Measurements from ENCODE around the gene PDE1A. TPM values are rescaled to one million over a fixed set of nuclear protein-coding genes. Genes with fewer than 3 reads are reported as not detected.

Gene PDE1A
- total RNA-seq, 1 experiment from 2014 or later: not detected

DNA sequence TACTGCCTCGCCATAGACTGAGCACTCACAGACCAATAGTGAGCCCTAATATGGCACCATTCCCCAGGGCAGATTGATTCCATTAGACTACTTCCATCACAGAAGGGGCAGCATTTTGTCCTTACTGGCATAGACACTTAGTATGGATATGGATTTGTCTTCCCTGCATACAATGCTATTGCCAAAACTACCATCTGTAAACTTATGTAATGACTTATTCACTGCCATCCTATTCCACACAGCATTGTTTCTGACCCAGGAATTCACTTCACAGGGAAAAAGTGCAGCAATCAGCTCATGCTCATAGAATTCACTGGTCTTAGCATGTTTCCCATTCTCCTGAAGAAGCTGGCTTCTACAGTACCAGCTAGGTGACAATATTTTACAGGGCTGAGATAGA is 262.1 kb downstream of the PDE1A start:
- no TSS peak for BruUV-seq (replicated peaks)
- Histone ChIP-seq H3K4me3 (ENCODE audit: low read depth, low read length) (no peak overlapping the region), H3K36me3 (ENCODE audit: control insufficient read depth, insufficient read depth, low read length) (no peaks in the 10 kb centered on the region), H3K9me3 (no peaks in the 10 kb centered on the region), H3K27me3 (replicated peaks; ENCODE audit: control insufficient read depth, insufficient read depth, low read length) (no peaks in the 10 kb centered on the region), H3K4me1 (no peaks in the 10 kb centered on the region)
- ChIA-PET POLR2A (no interaction called here), CTCF (no interaction called here)
- DNase-seq: no peak
- Mint-ChIP-seq H3K27me3 (ENCODE audit: insufficient read depth, unreplicated experiment) (no peaks in the 10 kb centered on the region), H3K4me1 (ENCODE audit: low read depth, unreplicated experiment) (no peaks in the 10 kb centered on the region), H3K36me3 (ENCODE audit: insufficient read depth, unreplicated experiment) (no peaks in the 10 kb centered on the region), H3K9me3 (ENCODE audit: unreplicated experiment) (no peaks in the 10 kb centered on the region), H3K27ac (ENCODE audit: unreplicated experiment) (no peak overlapping the region), H3K4me3 (ENCODE audit: unreplicated experiment) (no peak overlapping the region)
- intact Hi-C loops (cut with micrococcal nuclease; ENCODE audit: unreplicated experiment): no loop called here
- TF ChIP-seq, protein P1, sequence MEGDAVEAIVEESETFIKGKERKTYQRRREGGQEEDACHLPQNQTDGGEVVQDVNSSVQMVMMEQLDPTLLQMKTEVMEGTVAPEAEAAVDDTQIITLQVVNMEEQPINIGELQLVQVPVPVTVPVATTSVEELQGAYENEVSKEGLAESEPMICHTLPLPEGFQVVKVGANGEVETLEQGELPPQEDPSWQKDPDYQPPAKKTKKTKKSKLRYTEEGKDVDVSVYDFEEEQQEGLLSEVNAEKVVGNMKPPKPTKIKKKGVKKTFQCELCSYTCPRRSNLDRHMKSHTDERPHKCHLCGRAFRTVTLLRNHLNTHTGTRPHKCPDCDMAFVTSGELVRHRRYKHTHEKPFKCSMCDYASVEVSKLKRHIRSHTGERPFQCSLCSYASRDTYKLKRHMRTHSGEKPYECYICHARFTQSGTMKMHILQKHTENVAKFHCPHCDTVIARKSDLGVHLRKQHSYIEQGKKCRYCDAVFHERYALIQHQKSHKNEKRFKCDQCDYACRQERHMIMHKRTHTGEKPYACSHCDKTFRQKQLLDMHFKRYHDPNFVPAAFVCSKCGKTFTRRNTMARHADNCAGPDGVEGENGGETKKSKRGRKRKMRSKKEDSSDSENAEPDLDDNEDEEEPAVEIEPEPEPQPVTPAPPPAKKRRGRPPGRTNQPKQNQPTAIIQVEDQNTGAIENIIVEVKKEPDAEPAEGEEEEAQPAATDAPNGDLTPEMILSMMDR (IDR thresholded peaks at IDR 0.05; ENCODE audit: insufficient read depth in 1 of 2, low read depth in 1 of 2, low read length in 1 of 2, severe bottlenecking in 1 of 2, unreplicated experiment in 1 of 2): no peak

DNA sequence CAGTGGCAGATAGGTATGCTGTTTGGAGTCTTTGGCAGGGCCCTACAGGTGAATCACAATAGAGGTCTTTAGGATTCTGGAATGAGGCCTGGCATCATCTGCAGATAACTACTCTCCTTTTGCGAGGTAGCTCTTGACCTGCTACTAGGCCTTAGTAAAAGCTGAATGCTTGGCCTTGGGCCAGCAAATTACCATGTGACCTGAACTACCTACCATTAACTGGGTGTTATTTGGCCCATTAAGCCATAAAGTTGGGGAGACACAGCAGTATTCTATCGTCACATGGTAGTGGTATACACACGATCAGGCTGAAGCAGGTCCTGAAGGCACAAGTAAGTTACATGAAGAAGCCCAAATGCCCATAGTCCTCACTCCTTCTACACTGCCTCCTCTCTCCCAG is 263.0 kb downstream of the PDE1A start:
- DNase-seq: no peak
- TF ChIP-seq, protein P1 (IDR thresholded peaks at IDR 0.05; ENCODE audit: insufficient read depth in 1 of 2, low read depth in 1 of 2, low read length in 1 of 2, severe bottlenecking in 1 of 2, unreplicated experiment in 1 of 2): no peak

DNA sequence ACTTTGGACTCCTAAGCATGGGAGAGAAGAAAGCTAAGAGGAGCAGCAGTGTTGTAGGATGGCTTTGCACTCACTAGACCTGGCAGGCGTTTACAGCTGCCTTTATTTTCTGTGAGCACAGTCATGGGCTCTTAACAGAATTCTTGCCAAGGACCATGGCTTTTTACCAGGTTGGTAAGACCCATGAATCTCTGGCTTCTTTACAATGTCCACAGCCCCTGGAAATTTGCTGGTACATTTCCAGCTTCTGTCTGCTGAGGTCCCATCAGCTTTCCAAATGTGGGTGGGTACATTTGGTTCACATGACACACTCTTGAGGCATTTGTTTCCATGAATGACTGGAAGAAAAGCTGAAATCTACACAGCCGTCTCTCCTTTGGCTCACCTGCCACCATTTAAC is 278.5 kb downstream of the PDE1A start:
- CTCF ChIA-PET: no interaction called here
- Mint-ChIP-seq H3K4me3 (ENCODE audit: unreplicated experiment) (no peak overlapping the region), H3K27ac (ENCODE audit: unreplicated experiment) (no peak overlapping the region), H3K4me1 (ENCODE audit: low read depth, unreplicated experiment) (peaks cover 6% of the 10 kb centered on the region), H3K36me3 (ENCODE audit: insufficient read depth, unreplicated experiment) (no peaks in the 10 kb centered on the region), H3K27me3 (ENCODE audit: insufficient read depth, unreplicated experiment) (no peaks in the 10 kb centered on the region), H3K9me3 (ENCODE audit: unreplicated experiment) (no peaks in the 10 kb centered on the region)
- TF ChIP-seq, protein P1 (IDR thresholded peaks at IDR 0.05; ENCODE audit: insufficient read depth in 1 of 2, low read depth in 1 of 2, low read length in 1 of 2, severe bottlenecking in 1 of 2, unreplicated experiment in 1 of 2): no peak
- intact Hi-C loops (cut with micrococcal nuclease; ENCODE audit: unreplicated experiment): no loop called here
- no TSS peak for BruUV-seq (replicated peaks)
- Histone ChIP-seq H3K4me3 (ENCODE audit: low read depth, low read length) (no peak overlapping the region), H3K9me3 (no peaks in the 10 kb centered on the region), H3K4me1 (peaks cover 15% of the 10 kb centered on the region), H3K27me3 (replicated peaks; ENCODE audit: control insufficient read depth, insufficient read depth, low read length) (no peaks in the 10 kb centered on the region), H3K36me3 (ENCODE audit: control insufficient read depth, insufficient read depth, low read length) (no peaks in the 10 kb centered on the region)
- no peak for DNase-seq
- POLR2A ChIA-PET: no interaction called here

More for the DNA sequence above, 263.0 kb downstream of the PDE1A start:
- H3K27ac Mint-ChIP-seq (ENCODE audit: unreplicated experiment): no peak overlapping the region
- no peaks in the 10 kb centered on the region for H3K27me3 ChIP-seq (replicated peaks; ENCODE audit: control insufficient read depth, insufficient read depth, low read length)
- H3K4me3 Mint-ChIP-seq (ENCODE audit: unreplicated experiment): no peak overlapping the region
- H3K9me3 ChIP-seq: no peaks in the 10 kb centered on the region
- intact Hi-C loops (cut with micrococcal nuclease; ENCODE audit: unreplicated experiment): no loop called here
- no peaks in the 10 kb centered on the region for H3K27me3 Mint-ChIP-seq (ENCODE audit: insufficient read depth, unreplicated experiment)
- no peaks in the 10 kb centered on the region for H3K4me1 Mint-ChIP-seq (ENCODE audit: low read depth, unreplicated experiment)
- ChIA-PET POLR2A (no interaction called here), CTCF (no interaction called here)
- no peaks in the 10 kb centered on the region for H3K4me1 ChIP-seq
- H3K9me3 Mint-ChIP-seq (ENCODE audit: unreplicated experiment): no peaks in the 10 kb centered on the region
- H3K4me3 ChIP-seq (ENCODE audit: low read depth, low read length): no peak overlapping the region
- BruUV-seq (replicated peaks): no TSS peak
- H3K36me3 Mint-ChIP-seq (ENCODE audit: insufficient read depth, unreplicated experiment): no peaks in the 10 kb centered on the region
- no peaks in the 10 kb centered on the region for H3K36me3 ChIP-seq (ENCODE audit: control insufficient read depth, insufficient read depth, low read length)
